ENCODE data around the gene HERC2. TPM values are rescaled to one million over a fixed set of nuclear protein-coding genes. Genes with fewer than 3 reads are reported as not detected.
"Not testable (repeated sequence)": the region's sequence is repeated elsewhere in the genome, so short reads cannot be mapped to it uniquely, and the experiment has no call there.

The HERC2 gene
- total and polyA plus RNA-seq, 5 experiments from 2014 or later, result 7.9 to 46.4 (median 11.3) TPM

DNA sequence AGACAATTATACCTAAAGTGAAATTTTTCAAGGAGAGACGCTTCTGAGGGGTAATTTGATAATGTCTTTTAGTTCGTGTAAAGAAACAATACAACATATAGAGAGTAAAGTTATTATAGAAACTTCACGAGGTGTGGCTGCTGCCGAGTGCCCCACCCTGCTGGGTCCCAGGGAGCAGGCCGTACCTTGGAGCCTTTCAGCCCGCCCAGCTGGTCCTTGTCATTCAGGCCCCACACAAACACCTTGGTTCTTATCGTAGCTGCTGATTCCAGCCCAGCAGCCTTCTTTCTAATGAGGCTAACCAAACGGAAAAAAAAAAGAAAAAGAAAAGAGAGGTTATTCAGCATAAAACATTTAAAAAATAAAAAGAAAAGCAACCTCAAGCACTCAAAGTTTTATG is 139.8 kb downstream of the HERC2 start:
- DNase-seq (no peak), ATAC-seq (no peak)
- Mint-ChIP-seq H3K4me1 (no peaks in the 10 kb centered on the region), H3K4me3 (no peak overlapping the region), H3K27me3 (no peaks in the 10 kb centered on the region), H3K9me3 (no peaks in the 10 kb centered on the region), H3K36me3 (peaks cover 0 to 74% (median 22%) of the 10 kb centered on the region in 3 donors), H3K27ac (peak overlapping the region in 1 of 10 donors; percentile 53)
- POLR2A ChIA-PET, result no interaction called here

DNA sequence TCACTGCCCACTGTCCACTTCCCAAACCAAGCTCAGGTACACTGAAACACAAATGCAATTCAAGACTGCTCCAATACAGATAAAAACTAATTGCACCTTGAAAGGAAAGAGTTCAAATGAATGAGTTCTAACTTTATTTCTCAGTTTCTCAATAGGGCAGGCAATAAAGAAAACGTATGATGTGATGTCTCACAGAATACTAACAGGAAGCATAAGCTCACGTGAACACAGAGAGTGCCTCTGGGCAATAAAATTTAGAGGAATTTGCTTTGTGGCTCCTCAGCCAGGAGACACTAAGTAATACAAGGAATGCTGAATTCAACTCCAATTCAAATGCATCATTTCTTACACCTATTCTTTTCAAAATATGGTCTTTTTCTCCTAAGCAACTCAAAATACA is 140.6 kb downstream of the HERC2 start:
- Mint-ChIP-seq H3K27ac (peak overlapping the region in 2 of 10 donors; percentile 32 to 43), H3K36me3 (peaks cover 0 to 74% (median 14%) of the 10 kb centered on the region in 3 donors), H3K27me3 (no peaks in the 10 kb centered on the region), H3K9me3 (no peaks in the 10 kb centered on the region), H3K4me1 (no peaks in the 10 kb centered on the region), H3K4me3 (no peak overlapping the region)
- no peak for DNase-seq
- ATAC-seq, result no peak
- POLR2A ChIA-PET, result no interaction called here

DNA sequence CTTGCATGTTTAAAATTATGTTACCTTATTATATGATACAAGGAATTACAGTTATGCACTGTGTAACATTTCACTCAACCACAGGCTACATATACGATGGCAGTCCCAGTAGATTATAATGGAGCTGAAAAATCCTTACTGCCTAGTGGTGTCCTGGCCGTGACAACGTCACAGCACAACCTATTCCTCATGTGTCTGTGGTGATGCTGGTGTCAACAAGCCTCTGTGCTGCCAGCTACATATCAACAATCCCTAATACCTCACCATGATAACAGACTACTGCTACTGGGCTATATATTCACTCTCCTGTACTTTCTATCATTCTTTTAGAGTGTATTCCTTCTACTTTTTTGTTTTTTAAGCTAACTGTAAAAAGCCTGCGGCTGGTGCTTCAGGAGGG is 142.7 kb downstream of the HERC2 start:
- no peaks in the 10 kb centered on the region for H3K9me3 Mint-ChIP-seq
- DNase-seq, result no peak
- H3K4me1 Mint-ChIP-seq, result no peaks in the 10 kb centered on the region
- ATAC-seq, result no peak
- H3K27me3 Mint-ChIP-seq, result no peaks in the 10 kb centered on the region
- H3K27ac Mint-ChIP-seq, result no peak overlapping the region
- no peak overlapping the region for H3K4me3 Mint-ChIP-seq
- peaks cover 3 to 82% (median 22%) of the 10 kb centered on the region in 3 donors for H3K36me3 Mint-ChIP-seq
- POLR2A ChIA-PET, result no interaction called here

DNA sequence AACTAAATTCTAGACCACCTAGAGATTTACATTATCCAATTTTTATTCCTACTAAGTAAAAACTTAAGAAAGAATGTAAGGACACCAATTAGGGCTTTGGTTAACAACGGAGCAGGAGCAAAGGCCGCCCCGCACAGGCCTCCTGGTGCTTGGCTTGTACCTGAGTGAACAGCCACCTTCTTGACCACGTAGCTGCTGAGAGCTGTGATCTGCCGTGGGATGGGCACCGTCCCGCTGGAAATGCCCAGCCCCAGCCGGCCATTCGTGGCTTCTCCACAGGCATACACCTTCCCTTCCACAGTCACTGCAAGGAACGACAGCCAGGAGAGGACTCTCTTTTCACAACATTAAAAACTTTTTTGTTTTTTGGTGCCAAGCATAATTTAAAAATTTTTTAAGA is 143.3 kb downstream of the HERC2 start:
- H3K4me1 Mint-ChIP-seq, result no peaks in the 10 kb centered on the region
- DNase-seq, result no peak

DNA sequence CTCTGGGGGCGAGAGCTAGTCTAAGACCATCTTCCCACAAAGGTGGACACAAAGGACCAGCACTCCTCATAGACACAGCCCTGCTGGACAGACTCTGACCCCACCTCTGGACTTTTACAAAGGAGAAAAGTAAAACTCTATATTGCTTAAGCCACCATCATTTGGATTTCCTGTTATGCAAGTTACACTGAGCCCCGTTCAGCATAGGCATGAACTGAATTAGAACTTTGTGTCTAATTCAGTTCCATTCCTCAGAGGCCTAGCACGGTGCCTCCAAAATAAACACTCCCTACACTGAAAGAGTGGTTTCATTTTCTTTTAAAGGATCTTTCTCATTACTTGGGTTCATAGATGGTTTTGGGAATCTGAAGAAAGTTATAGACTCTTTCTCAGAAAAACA is 143.7 kb downstream of the HERC2 start:
- Mint-ChIP-seq H3K36me3 (peaks cover 3 to 87% (median 30%) of the 10 kb centered on the region in 3 donors), H3K9me3 (no peaks in the 10 kb centered on the region), H3K27ac (peak overlapping the region in 3 of 10 donors; percentile 34 to 74 (median 63)), H3K4me1 (no peaks in the 10 kb centered on the region), H3K4me3 (no peak overlapping the region), H3K27me3 (no peaks in the 10 kb centered on the region)
- DNase-seq (no peak), ATAC-seq (no peak)
- POLR2A ChIA-PET, result no interaction called here

More for the DNA sequence above, 143.3 kb downstream of the HERC2 start:
- ATAC-seq, result no peak
- peaks cover 3 to 86% (median 26%) of the 10 kb centered on the region in 3 donors for H3K36me3 Mint-ChIP-seq
- H3K9me3 Mint-ChIP-seq, result no peaks in the 10 kb centered on the region
- H3K27ac Mint-ChIP-seq, result peak overlapping the region in 2 of 10 donors; percentile 63 to 74
- H3K4me3 Mint-ChIP-seq, result no peak overlapping the region
- H3K27me3 Mint-ChIP-seq, result no peaks in the 10 kb centered on the region
- POLR2A ChIA-PET, result no interaction called here

DNA sequence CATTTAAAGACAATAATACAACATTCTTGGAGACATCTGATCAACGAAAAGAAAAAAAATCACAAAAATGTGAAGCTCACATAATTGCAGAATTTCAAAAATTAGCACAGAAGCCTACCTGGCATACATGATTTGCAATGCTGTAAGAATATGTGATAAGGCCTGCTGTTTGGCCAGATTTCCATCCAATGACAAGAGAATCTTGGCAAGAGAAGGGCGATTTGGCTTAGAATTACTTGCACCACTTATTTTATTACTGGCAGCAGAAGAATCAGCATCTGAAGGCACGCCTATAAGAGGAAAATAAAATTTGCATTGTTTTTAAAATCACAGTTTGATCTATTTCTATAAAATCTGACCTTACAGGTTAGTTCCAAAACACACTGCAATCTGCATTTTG is 152.6 kb downstream of the HERC2 start:
- no peak for DNase-seq
- Mint-ChIP-seq H3K27ac (no peak overlapping the region), H3K9me3 (no peaks in the 10 kb centered on the region), H3K27me3 (no peaks in the 10 kb centered on the region), H3K4me1 (peaks cover 0 to 4% (median 0%) of the 10 kb centered on the region in 4 donors), H3K4me3 (no peak overlapping the region), H3K36me3 (peaks cover 28 to 98% (median 80%) of the 10 kb centered on the region in 3 donors)
- ATAC-seq, result no peak
- POLR2A ChIA-PET, result no interaction called here

DNA sequence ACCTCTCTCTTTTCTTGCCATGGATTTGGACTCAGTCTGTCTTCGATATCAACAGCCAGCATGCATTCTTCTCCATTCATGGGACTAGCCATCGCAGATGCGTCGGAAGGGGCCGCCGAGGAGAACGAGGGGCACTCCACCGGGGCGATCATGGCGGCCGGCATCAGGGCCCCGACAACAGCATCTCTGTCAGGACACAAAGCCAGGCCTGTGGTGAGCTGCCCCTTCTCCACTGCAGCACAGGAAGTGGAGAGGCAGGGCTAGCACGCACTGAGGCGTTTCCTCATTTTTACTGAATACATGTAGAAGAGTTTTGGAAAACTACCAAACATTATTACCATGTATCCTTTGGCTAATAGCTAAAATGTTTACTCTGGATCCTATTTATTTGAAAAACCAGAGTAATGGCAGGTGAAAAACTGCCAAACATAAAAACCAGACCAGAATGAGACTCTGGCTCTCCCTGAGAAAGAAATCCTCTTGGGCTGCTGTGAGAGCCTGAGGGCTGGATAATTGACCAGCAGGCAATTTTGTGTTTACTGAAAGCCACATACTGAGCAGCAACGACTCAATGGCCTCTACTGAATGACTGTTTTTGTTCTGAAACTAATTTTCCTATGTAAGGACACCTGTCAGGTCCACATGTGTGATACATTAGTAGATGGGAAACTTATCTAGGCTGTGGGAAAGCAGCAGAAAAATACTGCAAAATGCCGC is 153.4 kb downstream of the HERC2 start:
- Mint-ChIP-seq H3K36me3 (peaks cover 33 to 98% (median 78%) of the 10 kb centered on the region in 3 donors), H3K27ac (peak overlapping the region in 3 of 10 donors; percentile 50 to 79 (median 60))
- H3K4me1 Mint-ChIP-seq, ATAC-seq, POLR2A ChIA-PET, H3K27me3 Mint-ChIP-seq, DNase-seq, H3K4me3 Mint-ChIP-seq, H3K9me3 Mint-ChIP-seq: not testable (repeated sequence)

DNA sequence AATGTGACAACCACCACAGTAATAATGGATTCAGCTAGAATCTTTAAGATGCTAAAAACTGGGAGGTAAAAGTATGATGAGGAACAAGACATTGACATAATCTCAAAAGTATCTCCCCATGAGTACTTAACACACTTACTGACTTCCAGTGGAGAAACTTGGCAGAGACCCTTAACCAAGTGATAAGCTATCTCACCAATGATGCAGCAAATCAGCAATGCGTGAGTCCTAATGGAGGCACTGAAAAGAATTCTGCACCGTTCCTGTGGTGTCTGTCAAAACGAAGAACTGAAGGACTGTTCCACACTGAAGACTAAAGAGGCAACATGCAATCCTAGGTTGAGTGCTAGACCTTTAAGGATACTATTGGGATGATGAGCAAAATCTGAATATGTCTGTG is 154.9 kb downstream of the HERC2 start:
- DNase-seq (no peak), ATAC-seq (no peak)
- H3K27me3 Mint-ChIP-seq, result no peaks in the 10 kb centered on the region
- no peak overlapping the region for H3K4me3 Mint-ChIP-seq
- peaks cover 39 to 98% (median 85%) of the 10 kb centered on the region in 3 donors for H3K36me3 Mint-ChIP-seq
- peaks cover 0 to 4% (median 0%) of the 10 kb centered on the region in 4 donors for H3K4me1 Mint-ChIP-seq
- no peaks in the 10 kb centered on the region for H3K9me3 Mint-ChIP-seq
- POLR2A ChIA-PET, result no interaction called here
- no peak overlapping the region for H3K27ac Mint-ChIP-seq

DNA sequence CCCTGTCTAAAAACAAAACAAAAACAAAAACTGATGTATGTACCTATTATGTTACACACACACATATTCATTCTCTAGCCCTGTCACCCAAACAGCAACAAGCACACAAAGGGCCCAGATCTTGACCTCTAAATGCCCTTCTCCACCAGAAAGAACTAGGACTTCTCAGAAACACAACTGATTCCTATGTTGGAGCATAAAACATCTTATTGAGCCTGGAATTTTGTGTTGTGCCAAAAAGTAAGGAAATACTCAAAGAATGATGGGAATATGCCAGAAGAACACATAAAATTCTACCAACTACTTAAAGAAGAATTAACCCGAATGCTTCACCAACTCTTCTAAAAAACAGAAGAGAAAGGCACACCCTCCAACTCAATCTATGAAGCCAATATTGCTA is 156.2 kb downstream of the HERC2 start:
- Mint-ChIP-seq H3K36me3 (peaks cover 34 to 98% (median 84%) of the 10 kb centered on the region in 3 donors), H3K9me3 (no peaks in the 10 kb centered on the region), H3K4me3 (no peak overlapping the region), H3K27me3 (no peaks in the 10 kb centered on the region), H3K27ac (no peak overlapping the region), H3K4me1 (peaks cover 0 to 2% (median 0%) of the 10 kb centered on the region in 4 donors)
- ATAC-seq (no peak), DNase-seq (no peak)
- POLR2A ChIA-PET, result no interaction called here

DNA sequence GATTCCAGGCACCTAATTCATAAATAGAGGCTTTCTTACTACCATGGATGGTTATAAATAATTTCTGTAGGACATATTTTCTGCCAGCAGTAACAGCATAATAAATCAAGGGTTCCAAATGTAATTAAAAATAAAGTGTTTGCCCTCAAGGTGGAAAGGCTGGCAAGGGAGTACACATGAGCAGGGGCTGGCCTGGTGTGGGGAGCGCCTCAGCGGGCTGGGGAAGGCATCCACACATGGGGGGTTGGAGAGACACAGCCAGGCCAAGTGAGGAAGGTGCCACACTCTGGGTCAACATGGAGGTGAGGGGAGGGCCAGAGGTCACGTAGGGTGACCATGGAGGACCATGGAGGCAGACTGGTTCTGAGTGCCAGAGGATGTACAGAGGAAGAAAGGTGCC is 157.1 kb downstream of the HERC2 start:
- Mint-ChIP-seq H3K9me3 (no peaks in the 10 kb centered on the region), H3K27me3 (no peaks in the 10 kb centered on the region), H3K4me3 (no peak overlapping the region), H3K36me3 (peaks cover 34 to 97% (median 81%) of the 10 kb centered on the region in 3 donors), H3K27ac (peak overlapping the region in 1 of 10 donors; percentile 60), H3K4me1 (peaks cover 0 to 2% (median 0%) of the 10 kb centered on the region in 4 donors)
- POLR2A ChIA-PET, result no interaction called here
- ATAC-seq, result no peak
- no peak for DNase-seq

DNA sequence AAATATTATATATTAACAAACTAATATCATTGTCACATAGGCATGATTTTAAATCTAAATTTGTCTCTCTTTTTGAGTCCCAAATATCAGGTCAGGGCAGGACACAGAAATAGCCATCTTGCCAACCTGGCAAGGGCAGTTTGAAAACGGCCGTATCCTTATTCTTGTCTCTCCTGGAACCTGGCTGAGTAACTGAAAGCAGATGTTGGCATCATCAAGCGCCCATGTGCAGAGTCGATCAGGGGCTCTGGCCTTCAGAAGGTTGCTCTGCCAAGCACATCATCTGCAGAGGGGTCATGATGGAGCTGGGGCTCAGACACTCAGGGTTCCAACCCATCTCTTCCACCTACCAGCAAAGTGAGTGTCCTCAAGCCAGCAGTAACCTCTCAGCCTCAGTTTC is 167.7 kb downstream of the HERC2 start:
- Mint-ChIP-seq H3K27ac (peak overlapping the region in 2 of 10 donors; percentile 3 to 81), H3K4me1 (peaks cover 0 to 6% (median 0%) of the 10 kb centered on the region in 4 donors), H3K4me3 (no peak overlapping the region), H3K9me3 (peaks cover 0 to 27% (median 16%) of the 10 kb centered on the region in 9 donors), H3K36me3 (peaks cover 16 to 41% (median 38%) of the 10 kb centered on the region in 3 donors), H3K27me3 (no peaks in the 10 kb centered on the region)
- DNase-seq (no peak), ATAC-seq (no peak)
- POLR2A ChIA-PET, result no interaction called here

DNA sequence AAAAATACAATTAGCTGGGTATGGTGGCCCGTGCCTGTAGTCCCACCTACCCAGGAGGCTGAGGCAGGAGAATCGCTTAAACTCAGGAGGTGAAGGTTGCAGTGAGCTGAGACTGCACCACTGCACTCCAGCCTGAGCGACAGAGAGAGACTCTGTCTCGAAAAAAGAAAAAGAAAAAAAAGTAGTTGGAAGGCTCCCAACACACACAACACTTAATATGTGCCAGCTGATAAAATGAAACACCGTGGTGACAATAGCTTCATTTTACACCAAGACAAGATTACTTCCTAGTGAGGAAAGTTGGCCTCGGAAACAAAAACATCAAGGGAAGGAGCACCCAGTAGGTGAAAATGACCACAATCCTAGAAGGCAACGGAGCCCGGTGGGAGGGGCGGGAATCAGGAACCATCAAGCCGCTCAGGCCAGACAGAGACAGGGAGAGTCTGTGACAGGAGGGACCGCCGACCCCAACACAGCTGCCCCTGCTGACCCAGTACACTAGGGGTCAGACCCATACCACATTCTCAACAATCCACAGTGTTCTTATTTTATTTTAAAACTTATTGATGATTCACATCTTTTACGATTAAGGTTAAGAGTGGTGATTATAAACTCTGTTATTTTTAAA is 168.4 kb downstream of the HERC2 start:
- ATAC-seq (no peak), DNase-seq (no peak)
- Mint-ChIP-seq H3K36me3 (peaks cover 16 to 39% (median 38%) of the 10 kb centered on the region in 3 donors), H3K27ac (peak overlapping the region in 2 of 10 donors; percentile 50 to 82), H3K4me1 (peaks cover 0 to 6% (median 0%) of the 10 kb centered on the region in 4 donors), H3K4me3 (no peak overlapping the region), H3K9me3 (peaks cover 2 to 34% (median 16%) of the 10 kb centered on the region in 9 donors), H3K27me3 (no peaks in the 10 kb centered on the region)
- POLR2A ChIA-PET, result no interaction called here

DNA sequence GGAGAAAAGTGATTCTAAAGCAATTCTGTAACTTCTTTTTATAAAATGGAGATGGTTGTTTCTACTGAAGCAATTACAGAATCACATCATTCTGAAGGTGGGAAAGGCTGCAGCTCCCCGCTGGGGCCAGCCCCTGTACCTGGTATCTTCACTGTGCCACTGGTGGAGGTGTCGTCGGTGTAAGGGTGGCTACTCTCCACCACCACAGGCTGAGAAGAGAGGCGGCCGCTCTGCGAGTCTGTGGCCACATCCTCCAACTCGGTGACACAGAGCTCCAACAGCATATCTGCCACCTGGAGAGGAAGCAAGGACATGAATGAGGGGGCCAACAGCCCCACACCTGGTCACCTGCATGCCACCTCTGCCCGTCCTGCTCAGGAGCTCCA is 169.4 kb downstream of the HERC2 start:
- H3K4me3 Mint-ChIP-seq, DNase-seq, H3K27me3 Mint-ChIP-seq, ATAC-seq, H3K4me1 Mint-ChIP-seq, POLR2A ChIA-PET: not testable (repeated sequence)
- peaks cover 7 to 33% (median 15%) of the 10 kb centered on the region in 9 donors for H3K9me3 Mint-ChIP-seq
- peak overlapping the region in 2 of 10 donors; percentile 49 to 57 for H3K27ac Mint-ChIP-seq
- H3K36me3 Mint-ChIP-seq, result peaks cover 20 to 43% (median 35%) of the 10 kb centered on the region in 3 donors

All from naive thymus-derived CD8-positive, alpha-beta T cell (primary cell).